T-helper 2 cell treated with Interferon-gamma antibody and Interleukin-4, amounts not matched to agents 100 ng/mL and 5 ng/mL, for 36 hours (primary cell): Measurements from ENCODE around the gene KRTAP12-4. TPM values are rescaled to one million over a fixed set of nuclear protein-coding genes. Genes with fewer than 3 reads are reported as not detected.
"Not testable (repeated sequence)": the region's sequence is repeated elsewhere in the genome, so short reads cannot be mapped to it uniquely, and the experiment has no call there.

Experiments
- intact Hi-C: fragments of 100-400 bp; cut with micrococcal nuclease; formaldehyde crosslinking; loops from one replicate; pipeline ENCODE4 v1.15.1; 2023
- total RNA-seq: library from RNA; stranded (reverse); gene quantifications from 2 replicates; pipeline ENCODE4 v1.2.3, GENCODE V29; 2022

The KRTAP12-4 gene
- total RNA-seq, 1 donor from 2014 or later, result not detected

DNA sequence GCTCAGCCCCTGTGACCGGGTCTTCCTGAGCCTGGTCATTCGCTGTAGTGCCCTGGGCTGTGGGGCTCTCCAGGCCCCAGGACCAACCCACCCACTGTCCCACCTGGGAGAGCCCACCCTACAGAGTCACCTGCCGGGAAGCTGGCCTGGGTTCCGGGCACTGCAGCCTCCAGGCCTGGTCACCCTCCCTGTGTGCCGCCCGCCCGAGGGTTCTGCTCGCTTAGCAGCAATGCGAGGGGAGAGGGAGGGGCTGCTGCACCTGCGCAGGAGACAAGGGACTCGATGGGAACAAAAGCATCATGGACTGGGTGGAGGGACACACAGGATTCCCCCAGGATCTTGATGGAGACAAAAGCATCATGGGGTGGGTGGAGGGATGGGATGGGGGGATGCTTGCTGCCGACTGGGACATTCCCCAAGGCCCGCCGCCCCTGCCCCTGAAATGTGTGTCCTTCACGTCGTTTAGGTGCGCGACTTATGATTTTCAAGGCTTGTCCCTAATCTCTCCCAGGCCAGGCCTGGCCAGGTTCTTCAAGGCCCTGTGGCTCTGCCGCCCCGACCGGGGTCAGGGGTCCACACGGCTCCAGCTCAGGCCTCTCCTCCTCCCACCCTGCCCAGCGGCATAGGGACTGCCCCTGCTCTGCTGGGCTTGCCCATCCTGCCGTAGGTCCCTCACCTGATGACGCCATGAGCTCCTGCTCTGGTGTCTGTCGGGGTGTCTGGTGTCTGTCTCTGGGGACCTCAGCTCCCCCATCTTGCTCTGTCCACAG is 40.9 kb downstream of the KRTAP12-4 start:
- intact Hi-C loops, result no loop called here

DNA sequence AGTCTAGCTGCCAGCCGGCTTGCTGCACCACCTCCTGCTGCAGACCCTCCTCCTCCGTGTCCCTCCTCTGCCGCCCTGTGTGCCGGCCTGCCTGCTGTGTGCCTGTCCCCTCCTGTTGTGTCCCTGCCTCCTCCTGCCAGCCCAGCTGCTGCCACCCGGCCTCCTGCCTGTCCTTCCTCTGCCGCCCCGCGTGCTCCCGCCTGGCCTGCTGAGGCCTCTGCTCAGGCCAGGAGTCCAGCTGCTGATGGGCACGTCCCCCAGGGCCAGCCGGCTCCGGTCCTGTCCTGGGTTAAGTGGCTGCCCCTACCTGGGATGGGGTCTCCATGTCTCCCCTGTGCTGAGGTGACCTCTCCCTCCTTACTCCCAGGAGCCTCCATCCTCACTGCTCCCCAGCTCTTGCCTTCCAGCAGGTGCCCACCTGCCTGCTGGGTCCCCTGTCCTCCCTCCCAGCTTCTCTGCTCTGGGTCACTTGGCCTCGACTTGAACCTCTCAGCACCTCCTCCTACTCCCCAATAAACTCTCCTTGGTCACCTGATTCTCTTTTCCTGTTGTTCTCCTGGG is 41.7 kb downstream of the KRTAP12-4 start:
- intact Hi-C loops, result no loop called here

DNA sequence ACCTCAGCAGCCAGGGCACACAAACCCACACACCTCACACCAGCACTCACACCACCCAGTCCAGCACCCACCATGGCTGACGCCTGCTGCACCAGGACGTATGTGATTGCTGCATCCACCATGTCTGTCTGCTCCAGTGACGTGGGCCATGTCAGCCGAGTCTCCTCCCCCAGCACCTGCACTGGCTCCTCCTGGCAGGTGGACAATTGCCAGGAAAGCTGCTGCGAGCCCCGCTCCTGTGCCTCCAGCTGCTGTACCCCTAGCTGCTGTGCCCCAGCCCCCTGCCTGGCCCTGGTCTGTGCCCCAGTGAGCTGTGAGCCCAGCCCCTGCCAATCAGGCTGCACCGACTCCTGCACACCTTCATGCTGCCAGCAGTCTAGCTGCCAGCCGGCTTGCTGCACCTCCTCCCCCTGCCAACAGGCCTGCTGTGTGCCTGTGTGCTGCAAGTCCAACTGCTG is 42.4 kb downstream of the KRTAP12-4 start, which contains the start of gene KRTAP10-8:
KRTAP10-8 (plus strand) TSS at position 51 of the 458 bp plus-strand sequence; CDS start at position 73, 22 bp downstream.
- intact Hi-C loops, result no loop called here

- intact Hi-C loops, result no loop called here
Measured at GRCh38 chr21:44611551-44611950, 42.9 kb downstream of the KRTAP12-4 start.

GRCh38 chr21:44610157-44610843 is 44.2 kb downstream of the KRTAP12-4 start:
- intact Hi-C loops, result not testable (repeated sequence)

DNA sequence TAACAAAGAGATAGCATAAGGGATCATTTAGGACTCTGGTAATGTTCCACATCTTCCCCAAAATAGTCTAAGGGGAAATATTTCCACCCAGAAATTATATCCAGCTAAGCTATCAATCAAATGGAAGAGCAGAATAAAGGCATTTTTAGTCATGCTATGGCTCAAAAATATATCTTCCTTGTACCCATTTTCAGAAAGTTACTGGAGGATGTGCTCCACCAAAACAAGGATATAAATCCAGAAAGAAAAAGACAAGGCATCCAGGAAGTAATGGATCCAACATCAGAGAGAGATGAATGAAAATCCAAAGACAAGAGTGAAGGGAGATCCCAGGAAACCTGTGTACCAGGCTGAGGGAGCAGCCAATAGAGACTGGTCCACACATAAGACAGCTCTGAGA is 45.3 kb downstream of the KRTAP12-4 start:
- intact Hi-C loops, result no loop called here

DNA sequence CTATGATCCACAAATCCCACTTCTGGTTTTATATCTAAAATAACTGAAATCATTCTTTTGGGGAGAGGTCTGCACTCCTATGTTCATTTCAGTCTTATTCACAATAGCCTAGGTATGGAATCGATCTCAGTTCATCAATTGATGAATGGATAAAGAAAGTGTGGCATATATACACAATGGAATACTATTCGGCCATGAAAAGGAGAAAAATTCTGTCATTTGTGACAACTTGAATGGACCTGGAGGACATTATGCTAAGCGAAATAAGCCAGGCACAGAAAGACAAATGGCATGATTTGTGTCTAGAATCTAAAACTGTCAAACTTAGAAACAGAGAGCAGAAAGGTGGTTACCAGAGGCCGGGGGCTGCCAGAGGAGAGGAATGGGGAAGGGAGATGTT is 48.0 kb downstream of the KRTAP12-4 start:
- intact Hi-C loops, result no loop called here

Other genes with a start within 250 kb of the KRTAP12-4 start
- 3.3 and 3.9 TPM in 2 replicates for gene LRRC3, start 199.1 kb downstream of the KRTAP12-4 start, total RNA-seq
- not detected in 2 replicates for gene KRTAP10-1, start 114.5 kb downstream of the KRTAP12-4 start, total RNA-seq
- not detected in 2 replicates for gene KRTAP10-2, start 103.2 kb downstream of the KRTAP12-4 start, total RNA-seq
- gene KRTAP10-3, start 95.9 kb downstream of the KRTAP12-4 start, total RNA-seq, result not detected in 2 replicates
- gene KRTAP10-4, start 80.9 kb downstream of the KRTAP12-4 start, total RNA-seq, result not detected in 2 replicates
- not detected in 2 replicates for gene KRTAP10-5, start 74.1 kb downstream of the KRTAP12-4 start, total RNA-seq
- not detected in 2 replicates for gene KRTAP10-6, start 62.2 kb downstream of the KRTAP12-4 start, total RNA-seq
- not detected in 2 replicates for gene KRTAP10-7, start 54.1 kb downstream of the KRTAP12-4 start, total RNA-seq
- not detected in 2 replicates for gene KRTAP10-8, start 42.6 kb downstream of the KRTAP12-4 start, total RNA-seq
- gene KRTAP10-9, start 27.6 kb downstream of the KRTAP12-4 start, total RNA-seq, result not detected in 2 replicates
- not detected in 2 replicates for gene KRTAP10-10, start 17.3 kb downstream of the KRTAP12-4 start, total RNA-seq
- not detected in 2 replicates for gene KRTAP10-11, start 8.2 kb downstream of the KRTAP12-4 start, total RNA-seq
- not detected in 2 replicates for gene KRTAP12-3, start 3.3 kb upstream of the KRTAP12-4 start, total RNA-seq
- gene KRTAP12-2, start 12.3 kb upstream of the KRTAP12-4 start, total RNA-seq, result not detected in 2 replicates
- gene KRTAP12-1, start 27.5 kb upstream of the KRTAP12-4 start, total RNA-seq, result not detected in 2 replicates
- not detected in 2 replicates for gene KRTAP10-12, start 42.5 kb upstream of the KRTAP12-4 start, total RNA-seq
- gene TSPEAR, start 56.9 kb upstream of the KRTAP12-4 start, total RNA-seq, result not detected in 2 replicates
- 97.9 and 106 TPM in 2 replicates for gene UBE2G2, start 147.2 kb upstream of the KRTAP12-4 start, total RNA-seq
- gene SUMO3, start 163.4 kb upstream of the KRTAP12-4 start, total RNA-seq, result 98.1 and 103 TPM in 2 replicates
- 81.0 and 81.9 TPM in 2 replicates for gene PTTG1IP, start 219.0 kb upstream of the KRTAP12-4 start, total RNA-seq